Pulmonary artery endothelial cell (primary cell): Measurements from ENCODE around the gene FBXO31. TPM values are rescaled to one million over a fixed set of nuclear protein-coding genes. Genes with fewer than 3 reads are reported as not detected.

ENCODE experiments used
- DNase-seq: peaks from one replicate; pipeline ENCODE4 v3.0.0-alpha.2; 2011; ENCODE audit warnings: low read depth, low spot score
- total RNA-seq: library from RNA; depleted of rRNA; stranded (reverse); fragments of >200 nt; gene quantifications from 2 replicates; pipeline ENCODE4 v1.2.3, GENCODE V29; 2014

Gene FBXO31
- total RNA-seq, 1 donor from 2014 or later = 26.3 TPM

DNA sequence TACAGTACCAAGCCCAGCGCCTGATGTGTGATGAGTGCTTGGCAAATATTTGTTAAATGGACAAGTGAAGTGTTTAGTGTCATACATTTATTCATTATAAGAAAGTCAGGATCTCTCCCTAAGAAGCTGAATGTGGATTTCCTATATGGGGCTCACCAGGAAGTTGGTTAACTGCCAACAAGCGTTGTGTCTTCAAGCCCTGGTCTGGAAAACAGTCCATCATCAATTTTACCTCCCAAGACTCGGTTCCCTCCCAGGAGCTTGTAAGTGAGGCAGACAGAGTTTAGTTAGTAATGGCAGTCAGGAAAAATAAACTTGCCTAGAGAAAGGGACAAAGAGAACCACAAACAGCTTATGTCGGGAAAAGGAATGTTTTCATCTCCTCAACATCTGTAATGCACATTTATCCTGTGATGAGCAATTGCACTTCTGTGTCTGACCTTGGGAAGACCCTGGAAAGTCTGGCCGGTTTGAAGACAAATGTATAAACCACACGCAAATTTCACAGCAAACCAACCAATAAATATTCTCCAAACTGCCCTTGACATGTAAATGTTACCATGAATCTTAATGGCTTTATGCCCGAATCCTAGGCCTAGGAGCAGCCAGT lies 94.7 kb downstream of the FBXO31 start:
- no peak for DNase-seq

DNA sequence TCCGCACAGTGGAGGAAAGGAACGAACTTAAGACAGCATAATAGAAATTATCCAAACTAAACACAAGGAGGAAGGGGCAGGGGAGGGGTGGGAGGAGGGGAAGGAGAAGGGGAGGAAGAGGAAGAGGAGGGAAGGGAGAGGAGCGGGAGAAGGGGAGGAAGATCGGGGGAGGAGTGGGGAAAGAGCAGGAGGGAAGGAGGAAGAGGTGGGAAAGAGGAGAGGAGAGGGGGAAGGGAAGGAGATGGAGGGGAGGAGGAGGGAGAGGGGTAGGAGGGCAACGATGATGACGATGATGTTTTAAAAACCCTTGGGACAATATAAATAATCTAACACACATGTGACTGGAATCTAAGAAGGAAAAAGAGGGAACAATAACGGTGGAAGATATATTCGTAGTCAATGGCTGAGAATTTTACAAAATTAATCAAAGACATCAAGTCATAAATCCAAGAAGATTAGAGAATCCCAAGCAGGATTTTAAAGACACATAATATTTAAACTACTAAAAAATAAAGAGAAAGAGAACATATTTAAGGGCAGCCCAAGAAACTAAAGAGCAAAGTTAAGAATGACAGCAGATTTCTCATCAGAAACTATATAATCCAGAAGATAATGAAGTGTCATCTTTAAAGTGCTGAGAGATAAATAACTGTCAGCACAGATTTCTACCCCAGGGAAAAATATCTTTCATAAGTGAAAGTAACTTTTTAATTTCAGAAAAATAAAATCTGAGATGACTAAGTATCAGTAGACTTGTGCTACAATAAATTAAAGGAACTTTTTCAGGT lies 96.5 kb downstream of the FBXO31 start:
- DNase-seq = no peak

DNA sequence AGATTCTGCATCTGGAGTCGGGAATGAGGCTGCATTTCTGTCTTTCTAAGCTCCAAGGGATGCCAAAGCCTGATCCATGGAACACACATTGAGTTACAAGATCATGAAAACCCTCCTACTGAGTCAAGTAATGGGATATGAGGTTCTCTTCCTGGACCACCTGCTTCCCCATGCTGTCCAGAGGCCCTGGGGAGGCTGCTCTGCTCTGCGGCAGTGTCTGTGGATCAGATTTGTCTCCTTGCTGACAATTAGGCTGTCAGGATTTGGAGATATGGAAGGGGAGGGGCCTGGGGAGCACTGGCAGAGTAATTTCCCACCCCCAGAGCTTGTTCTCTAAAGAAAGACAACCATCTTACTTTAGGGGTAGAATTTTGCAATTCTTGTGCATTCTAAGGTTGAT lies 99.4 kb downstream of the FBXO31 start:
- no peak for DNase-seq

DNA sequence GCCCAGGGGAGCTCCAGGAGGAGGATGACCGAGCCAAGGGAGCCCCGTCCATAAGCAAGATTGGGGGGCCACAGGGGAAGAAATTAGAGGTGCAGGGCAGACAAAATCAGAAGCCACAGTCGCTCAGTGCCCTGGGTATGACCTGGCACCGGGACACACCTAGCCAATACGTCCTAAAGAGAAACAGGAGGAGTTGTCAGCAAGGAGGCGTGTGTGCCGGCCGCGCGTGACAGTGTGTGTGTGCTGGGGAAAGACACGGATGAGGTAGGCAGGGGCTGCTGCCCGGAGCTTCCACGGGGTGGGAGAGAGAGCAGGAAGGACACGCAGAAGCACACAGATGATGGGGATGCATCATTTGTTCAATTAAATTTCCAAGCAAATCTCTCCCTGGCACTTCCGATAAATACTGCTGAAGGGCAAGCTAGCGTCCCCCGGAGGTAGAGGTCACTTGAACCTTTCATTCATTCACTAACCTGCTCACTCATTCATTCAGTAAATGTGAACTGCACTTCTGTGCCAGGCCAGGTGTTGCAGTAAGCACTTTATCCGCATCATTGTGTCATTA lies 104.4 kb downstream of the FBXO31 start:
- DNase-seq = no peak

DNA sequence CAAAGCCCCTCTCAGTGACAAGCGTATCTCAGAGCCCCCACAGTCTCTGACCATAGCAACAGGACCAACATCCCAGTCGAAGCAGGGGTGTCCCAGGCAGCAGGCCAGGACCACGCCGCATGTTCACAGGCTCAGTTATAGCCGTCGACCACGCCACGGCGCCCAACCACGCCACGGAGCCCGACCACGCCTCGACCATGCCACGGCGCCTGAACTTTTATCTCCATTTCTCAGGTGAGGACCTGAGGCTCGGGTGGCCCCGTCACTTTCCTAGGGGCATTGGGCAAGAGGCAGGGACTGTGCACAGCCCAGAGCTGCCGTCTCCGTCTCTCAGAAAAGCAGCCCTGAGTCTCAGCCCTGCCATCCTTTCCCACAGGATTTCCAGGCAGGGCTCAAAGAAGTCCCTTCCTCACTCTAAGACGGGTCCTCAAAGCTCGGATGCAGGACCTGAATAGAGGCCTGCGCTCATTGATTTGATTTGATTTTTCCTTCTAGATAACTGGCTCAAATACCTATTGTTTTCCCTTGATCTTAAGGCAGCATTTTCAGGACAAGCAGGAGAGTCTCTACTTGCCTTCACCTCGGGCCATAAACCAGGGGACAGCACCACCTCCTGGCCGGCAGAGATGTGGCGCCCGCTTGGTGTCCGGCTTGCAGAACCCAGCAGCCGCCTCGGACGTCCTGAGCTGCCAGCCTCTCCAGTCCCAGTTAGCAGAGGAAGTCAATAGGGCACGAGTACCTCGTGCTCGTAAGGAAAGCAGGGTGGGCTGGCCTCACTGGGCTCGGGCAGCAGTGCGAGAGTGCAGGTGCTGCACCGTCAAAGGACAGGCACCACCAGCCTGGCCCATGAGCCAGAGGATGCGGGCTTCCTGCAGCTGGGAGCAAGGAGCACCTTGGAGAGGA lies 105.1 kb downstream of the FBXO31 start:
- DNase-seq = peak; percentile 45

Other genes with a start within 250 kb of the FBXO31 start
- 4.1 and 4.3 TPM in 2 replicates for gene C16orf95, start 66.4 kb downstream of the FBXO31 start, total RNA-seq
- gene MAP1LC3B, start 8.6 kb upstream of the FBXO31 start, total RNA-seq = 26.1 and 28.4 TPM in 2 replicates
- gene ZCCHC14, start 109.2 kb upstream of the FBXO31 start, total RNA-seq = 6.4 and 9.2 TPM in 2 replicates
- 0.04 and 0.13 TPM in 2 replicates for gene JPH3, start 218.7 kb upstream of the FBXO31 start, total RNA-seq